G401 (cell line): ENCODE measurements around the gene LILRB2. TPM values are rescaled to one million over a fixed set of nuclear protein-coding genes. Genes with fewer than 3 reads are reported as not detected.
"Not testable (repeated sequence)": the region's sequence is repeated elsewhere in the genome, so short reads cannot be mapped to it uniquely, and the experiment has no call there.

ENCODE experiments used
- DNase-seq: peaks from one replicate; pipeline ENCODE4 v3.0.0-alpha.2; 2015; ENCODE audit warnings: low spot score
- in situ Hi-C: cut with HindIII; loops from 2 replicates; pipeline ENCODE4 v1.10.0; 2016; ENCODE audit warnings: low sequenced_read_pairs, mixed read lengths
- total RNA-seq: library from RNA; depleted of rRNA; stranded (reverse); fragments of >200 nt; shearing (Covaris generic); gene quantifications from 2 replicates; pipeline ENCODE4 v1.2.3, GENCODE V29; 2014

Gene LILRB2
- total RNA-seq, 1 experiment from 2014 or later: not detected

DNA sequence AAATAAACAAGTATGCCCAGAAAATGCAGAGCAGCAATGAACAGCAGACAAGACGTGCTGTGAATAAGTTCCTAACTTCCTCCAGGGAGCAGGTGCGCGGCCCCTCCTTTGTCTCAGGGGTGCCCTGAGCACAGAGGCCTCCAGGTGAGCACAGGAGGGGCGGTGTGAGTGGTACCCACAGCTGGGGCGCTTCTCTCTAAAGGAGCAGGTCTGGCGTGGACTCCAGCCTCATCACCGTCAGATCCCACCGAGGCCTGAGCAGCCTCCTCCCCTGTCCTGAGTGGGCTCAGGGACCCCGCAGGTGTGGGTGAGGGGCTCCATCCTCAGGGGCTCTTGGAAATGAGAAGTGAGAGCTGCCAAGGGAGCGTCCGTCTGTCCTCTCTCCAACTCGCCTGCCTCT lies 28.9 kb upstream of the LILRB2 start:
- in situ Hi-C loops: no loop called here
- DNase-seq: no peak

DNA sequence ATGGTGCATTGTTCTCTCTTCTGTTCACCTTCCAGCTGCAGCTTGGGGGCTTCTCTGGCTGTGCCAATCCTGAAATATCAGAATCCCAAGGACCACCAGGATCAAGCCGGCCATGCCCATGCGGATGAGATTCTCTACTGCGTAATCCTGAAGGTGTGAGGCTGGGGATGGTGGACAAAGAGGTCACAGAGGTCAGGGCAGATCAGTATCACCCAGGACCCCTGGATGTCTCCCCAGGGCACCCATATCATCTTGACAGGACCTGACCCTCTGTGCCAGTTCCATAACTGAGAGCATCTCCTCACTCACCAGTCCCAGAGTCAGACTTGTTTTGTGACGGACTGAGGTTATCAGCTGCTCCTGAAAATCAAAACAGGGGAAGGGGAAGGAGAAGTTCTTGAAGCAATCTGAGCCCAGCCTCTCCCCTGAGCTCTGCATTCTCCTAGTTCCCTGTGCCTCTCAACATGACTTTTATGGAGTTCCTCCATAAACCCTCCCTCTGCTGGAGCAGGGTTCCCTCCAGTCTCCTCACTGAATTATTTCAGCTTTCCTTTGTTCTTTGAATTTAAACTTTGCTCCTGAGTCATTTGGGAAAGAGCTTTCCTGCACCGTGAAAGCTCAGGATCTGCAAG lies 26.6 kb upstream of the LILRB2 start:
- in situ Hi-C loops: no loop called here
- no peak for DNase-seq

DNA sequence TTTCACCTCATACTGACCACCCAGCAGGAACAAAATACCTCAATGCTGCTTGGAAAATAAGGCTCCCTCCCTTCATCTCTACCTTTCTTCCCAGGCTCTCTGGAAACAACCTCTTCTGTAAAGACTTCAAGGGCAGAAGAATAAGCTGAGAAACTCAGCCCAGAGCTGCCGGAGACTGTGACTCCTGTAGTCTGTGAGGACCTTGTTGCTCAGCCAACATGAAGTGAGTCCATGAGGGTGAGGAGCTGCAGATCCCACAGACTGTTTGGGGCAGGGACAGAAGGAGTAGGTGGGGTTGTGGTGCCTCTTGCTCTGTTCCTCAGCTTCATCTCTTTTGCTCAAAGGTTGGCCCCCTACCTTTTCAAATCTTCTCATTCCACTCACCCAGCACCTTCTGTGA lies 24.2 kb upstream of the LILRB2 start:
- in situ Hi-C loops: no loop called here
- no peak for DNase-seq

DNA sequence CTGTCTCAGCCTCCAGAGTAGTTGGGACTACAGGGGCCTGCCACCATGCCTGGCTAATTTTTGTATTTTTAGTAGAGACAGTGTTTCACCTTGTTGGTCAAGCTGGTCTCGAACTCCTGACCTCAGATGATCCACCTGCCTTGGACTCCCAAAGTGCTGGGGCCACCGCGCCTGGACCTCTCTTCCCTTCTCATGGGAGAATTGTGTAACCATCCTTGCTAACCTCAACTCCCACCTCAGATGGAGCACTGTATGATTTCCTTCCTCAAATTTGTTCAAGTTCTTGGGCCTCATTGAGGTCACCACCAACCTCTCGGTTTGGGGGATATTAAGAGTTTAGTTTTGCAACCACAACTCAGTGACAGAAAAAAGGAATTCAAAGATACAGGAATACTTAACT lies 21.3 kb upstream of the LILRB2 start:
- DNase-seq: no peak
- in situ Hi-C loops: no loop called here

DNA sequence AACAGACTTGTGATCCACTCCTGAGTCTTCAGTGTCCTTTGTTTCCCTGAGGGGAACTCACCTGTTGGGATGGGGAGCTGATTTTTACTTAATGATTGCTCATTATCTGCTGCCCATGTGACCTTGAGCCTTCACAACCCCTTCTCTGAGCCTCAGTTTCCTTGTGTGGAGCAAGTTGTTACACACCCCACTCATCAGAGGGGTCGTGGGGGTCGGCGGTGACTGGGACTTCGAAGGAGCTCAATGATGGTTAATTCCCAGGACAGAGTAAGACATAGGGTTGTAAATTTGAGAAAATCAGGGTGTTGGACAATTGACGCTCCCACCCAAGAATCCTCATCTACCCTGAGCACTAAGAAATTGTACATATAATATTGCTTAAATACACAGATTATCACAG lies 18.6 kb upstream of the LILRB2 start:
- no peak for DNase-seq
- in situ Hi-C loops: no loop called here

DNA sequence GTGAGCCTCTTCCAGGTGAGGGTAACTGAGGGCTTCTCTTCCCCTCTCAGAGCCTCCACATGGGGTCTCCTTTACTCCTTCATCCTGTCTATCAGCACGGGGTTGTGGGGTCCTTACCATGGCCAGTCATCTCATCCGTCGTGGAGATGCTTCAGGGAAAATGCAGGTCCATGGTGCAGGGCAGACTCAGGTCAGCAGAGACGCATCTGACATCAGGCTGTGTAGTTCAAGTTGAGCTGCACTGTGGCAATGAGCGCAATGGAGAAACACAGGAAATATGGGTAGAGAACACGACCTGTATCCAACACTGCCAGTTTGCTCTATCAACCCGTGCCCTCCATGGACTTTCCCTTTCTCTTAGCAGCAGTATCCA lies 18.2 kb upstream of the LILRB2 start:
- no peak for DNase-seq
- in situ Hi-C loops: no loop called here

DNA sequence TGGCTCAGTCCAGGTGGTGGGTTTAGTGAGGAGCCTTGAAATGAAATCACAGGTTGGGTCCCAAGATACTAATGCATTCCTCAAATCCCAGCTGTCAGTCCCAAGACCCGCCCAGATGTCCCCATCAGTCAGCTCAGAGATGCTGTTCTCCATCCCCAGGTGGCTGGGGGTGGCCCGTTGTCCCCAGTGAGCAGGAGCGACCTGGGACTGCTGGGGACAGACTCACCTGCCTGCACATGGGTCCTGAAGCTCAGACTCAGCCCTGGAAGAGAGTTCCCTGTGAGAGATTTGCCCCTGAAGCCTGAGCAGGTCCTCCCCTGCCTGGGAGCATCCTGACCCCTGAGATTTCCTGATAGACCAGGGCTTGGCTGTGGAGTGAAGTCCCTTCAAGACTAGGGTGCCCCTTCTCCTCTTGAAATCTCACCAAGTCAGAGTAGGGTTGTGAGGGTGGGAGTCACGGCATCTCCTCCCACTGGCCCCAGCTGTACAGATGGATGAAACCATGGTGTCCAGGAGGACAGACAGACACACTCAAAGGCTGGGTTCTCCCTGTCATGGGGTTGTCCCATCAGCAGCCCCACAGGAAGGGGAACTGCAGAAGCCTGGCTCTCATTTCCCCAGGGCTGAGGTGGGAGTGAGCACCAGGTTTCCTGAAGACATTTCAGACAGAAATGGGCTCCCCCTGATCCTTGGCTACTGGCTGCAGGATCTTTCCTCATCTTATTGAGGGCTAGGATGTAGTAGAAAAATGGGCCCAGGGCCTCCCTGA lies 17.6 kb upstream of the LILRB2 start:
- in situ Hi-C loops: no loop called here
- no peak for DNase-seq

DNA sequence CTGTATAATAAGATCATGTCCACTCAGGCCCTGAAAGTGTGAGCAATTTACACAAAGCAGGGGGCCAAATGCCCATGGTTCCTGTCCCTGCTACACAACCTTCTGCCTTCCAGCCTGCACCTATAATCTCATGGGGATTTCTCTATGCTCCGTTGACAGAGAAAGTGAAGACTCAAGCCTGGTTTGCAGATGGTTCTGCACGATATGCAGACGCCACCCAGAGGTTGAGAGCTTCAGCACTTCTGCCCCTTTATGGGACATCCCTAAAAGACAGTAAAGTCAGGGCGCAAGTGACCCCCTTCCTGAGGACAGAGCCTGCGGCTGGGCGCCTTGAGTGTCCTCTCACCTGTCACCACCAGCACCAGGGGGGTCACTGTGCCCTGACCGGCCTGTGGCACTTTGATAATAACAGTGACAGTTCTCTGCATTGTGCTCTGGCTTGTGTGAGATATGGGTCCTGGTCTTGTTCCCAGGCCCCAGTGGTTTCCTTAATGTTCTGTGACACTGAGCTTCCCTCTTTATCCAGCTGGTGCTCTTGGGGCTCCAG lies 16.9 kb upstream of the LILRB2 start:
- in situ Hi-C loops: no loop called here
- no peak for DNase-seq

DNA sequence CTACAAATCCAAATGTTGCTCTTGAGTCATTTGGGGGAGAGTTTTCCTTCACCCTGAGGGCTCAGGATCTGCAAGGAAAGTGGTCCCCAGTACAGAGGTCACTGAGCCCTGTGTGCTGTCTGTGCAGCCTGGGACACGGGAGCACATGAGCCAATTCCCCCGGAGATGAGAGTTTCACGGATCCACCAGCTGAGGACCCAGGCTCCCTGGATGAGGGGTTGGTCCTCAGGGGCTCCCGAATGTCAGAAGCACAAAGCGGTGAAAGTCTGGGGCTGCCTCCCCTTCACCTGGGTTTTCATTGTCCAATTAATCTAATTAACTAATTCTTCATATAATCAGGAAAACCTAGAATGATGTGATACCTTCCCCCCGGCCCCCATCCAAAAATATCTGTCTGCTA lies 13.6 kb upstream of the LILRB2 start:
- no peak for DNase-seq
- in situ Hi-C loops: no loop called here

DNA sequence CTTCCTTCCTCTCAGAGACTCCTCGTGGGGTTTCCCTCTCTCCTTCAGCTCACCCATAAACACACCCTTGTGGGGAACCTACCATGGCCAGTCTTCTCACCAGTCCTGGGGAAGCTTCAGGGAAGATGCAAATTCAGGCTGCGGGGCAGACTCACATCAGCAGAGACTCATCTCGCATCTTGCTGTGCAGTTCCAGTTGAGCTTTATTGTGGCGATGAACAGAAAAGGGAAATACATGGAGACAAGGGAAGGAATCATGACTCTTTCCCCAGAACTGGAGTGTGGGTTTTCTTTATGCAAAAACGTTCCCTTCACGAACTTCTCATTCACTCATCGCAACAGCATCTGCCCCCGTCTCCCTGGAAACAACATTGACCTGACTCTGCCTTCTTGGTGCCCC lies 8.2 kb upstream of the LILRB2 start:
- in situ Hi-C loops: loop anchor here (10.0 kb wide), 1 partner anchor 84 kb away; the partner anchor contains the start of gene RPS9
- DNase-seq: not testable (repeated sequence)

DNA sequence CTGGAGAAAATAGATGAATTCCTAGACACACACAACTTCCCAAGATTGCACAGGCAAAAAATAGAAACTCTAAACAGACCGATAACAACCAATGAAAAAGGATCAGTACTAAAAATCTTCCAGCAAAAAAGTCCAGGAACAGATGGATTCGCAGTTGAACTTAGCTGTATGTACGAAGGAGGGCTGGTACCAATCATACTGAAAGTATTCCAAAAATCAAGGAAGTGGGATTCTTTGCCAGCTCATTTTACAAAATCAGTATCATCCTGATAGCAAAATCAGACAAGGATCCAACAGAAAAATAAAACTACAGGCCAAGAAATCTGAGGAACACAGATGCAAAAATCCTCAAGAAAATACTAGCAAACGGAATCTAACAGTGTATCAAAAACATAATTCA lies 6.5 kb upstream of the LILRB2 start:
- DNase-seq: no peak
- in situ Hi-C loops: loop anchor here (10.0 kb wide), 1 partner anchor 83 kb away; the partner anchor contains the start of gene RPS9

DNA sequence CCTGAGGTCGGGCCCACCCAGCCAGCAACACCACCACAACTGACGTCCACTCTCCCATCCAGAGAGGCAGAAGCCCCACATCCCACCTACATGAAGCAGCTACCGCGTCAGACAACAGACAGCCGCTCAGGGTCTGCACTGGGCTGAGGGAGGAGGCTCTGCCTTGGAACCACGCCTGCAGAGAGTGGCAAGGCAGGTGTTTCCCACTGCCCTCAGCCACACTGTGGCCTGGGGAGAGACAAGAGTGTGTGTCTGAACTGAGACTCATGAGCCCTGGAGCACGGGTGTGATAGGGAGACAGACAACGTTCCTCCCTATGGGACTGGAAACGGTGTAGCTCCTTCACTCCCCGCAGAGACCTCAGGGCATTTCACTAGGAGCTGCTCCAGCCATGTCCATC lies 5.4 kb upstream of the LILRB2 start:
- in situ Hi-C loops: loop anchor here (10.0 kb wide), 1 partner anchor 81 kb away; the partner anchor contains the start of gene RPS9
- DNase-seq: not testable (repeated sequence)

DNA sequence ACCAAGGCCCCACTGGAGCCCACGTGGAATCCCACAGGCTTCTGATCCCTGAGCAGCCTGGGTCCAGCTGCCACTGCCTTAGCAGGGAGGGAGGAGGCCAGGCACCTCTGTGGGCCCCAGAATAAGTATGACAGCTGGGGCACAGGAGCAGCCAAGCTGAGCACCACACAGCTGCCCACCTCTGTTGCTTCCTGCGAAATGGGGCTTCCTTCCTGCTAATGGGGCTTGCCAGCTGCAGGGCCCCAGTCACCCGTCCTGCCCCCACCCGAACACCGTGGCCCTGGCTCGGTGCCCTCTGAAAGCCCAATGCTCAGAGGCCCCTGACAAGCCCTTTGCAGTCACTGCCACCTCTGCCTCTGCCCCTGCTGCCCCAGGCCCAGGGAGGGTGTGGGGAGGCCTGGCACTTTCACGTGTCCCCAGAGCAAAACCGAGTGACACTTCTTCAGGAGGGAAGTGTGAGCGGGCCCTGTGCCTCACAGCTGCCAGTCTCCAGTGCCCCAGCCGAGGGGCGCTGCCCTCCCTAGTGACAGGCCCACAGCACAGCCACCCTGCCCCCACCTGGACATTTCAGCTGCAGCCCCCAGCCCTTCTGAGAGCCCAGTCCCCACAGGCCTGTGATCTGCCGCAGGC lies 4.6 kb upstream of the LILRB2 start:
- DNase-seq: not testable (repeated sequence)

DNA sequence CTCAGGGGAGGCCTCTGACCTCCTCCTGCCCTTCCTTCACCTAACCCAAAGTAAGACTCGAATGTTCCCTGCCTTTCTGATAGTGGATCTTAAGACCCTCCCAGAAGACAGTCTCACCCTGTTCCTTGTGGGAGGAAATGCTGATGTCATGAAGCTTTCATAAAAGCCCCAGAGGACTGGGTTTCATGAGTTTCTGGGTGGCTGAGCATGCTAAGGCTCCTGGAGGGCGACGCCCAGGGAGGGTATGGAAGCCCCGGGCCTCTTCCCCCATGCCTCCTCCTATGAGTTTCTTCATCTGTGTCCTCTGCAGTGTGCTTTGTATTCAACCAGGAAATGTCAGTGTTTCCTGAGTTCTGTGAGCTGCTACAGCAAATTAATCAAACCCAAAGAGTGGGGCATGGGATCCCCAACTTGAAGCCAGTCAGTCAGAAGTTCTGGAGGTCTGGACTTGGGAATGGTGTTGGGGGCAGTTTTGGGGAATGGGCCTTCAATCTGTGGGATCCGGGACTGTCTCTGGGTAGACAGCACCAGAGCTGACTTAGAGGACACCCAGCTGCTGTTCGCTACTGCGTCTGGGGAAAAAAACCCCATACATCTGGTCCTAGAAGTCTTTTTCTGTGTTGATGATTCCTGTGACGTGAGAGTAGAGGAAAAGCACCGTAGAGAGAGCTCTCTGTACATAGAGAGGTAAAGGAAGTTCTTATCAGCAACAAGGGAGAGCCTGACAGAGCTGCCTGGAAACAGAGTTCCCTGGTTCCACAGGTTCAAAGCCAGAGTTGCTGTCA lies 2.0 kb upstream of the LILRB2 start:
- DNase-seq: no peak
- in situ Hi-C loops: loop anchor here (5.0 to 10.0 kb wide), 2 partner anchors 69 to 78 kb away; partner anchors contain the start of gene RPS9

More for the DNA sequence above, 4.6 kb upstream of the LILRB2 start:
- in situ Hi-C loops: loop anchor here (10.0 kb wide), 1 partner anchor 81 kb away; the partner anchor contains the start of gene RPS9

DNA sequence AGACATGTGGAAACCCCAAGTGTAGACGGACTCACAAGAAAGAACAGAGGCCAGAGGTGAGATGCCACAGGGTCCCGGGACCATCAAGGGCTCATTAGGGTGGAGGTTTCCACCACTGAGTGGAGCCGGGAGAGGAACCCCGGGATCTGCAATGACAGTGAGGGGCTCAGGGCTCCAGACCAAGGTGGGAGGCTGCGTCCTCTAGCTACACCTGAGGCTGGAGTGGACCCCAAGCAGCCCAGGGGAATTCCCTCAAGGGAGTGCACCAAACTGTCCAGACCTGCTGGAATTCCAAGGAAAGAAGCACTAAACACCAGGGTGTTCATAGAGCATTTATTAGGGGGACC lies 792 bp upstream of the LILRB2 start:
- DNase-seq: not testable (repeated sequence)
- in situ Hi-C loops: loop anchor here (5.0 to 10.0 kb wide), 2 partner anchors 71 to 77 kb away; partner anchors contain the start of gene RPS9

DNA sequence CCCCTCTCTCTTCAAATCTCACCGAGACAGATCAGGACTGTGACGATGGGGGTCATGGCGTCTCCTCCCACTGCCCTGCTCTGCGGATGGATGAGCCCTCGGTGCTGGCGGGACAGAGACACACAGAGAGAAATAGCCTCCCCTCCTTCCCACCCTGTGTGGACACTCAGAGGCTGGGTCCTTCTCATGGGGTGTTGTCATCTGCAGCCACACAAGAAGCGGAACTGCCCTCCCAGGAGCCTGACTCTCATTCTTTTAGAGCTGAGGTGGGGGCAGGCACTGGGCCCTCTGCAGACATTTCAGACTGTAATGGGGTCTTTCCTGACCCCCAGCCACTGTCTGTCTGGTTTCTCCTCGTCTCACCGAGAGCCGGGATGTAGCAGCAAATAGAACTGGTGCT lies 469 bp downstream of the LILRB2 start:
- in situ Hi-C loops: loop anchor here (5.0 to 10.0 kb wide), 2 partner anchors 72 to 76 kb away; partner anchors contain the start of gene RPS9
- DNase-seq: not testable (repeated sequence)

DNA sequence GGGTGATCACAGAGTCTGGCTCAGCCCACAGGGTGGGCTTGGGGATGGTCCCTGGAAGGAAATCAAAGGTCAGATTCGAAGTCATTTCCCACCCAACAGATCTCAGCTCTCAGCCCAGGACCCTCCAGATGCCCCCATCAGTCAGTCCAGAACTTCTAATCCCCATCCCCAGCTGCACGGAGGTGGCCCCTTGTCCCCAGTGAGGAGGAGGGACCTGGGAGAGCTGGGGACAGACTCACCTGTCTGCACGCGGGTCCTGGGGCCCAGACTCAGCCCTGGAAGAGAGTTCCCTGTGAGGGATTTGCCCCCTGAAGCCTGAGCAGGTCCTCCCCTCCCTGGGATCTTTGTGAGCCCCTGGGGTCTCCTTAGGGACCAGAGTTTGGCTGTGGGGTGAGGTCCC lies 885 bp downstream of the LILRB2 start:
- DNase-seq: not testable (repeated sequence)
- in situ Hi-C loops: loop anchor here (5.0 to 10.0 kb wide), 2 partner anchors 72 to 75 kb away; partner anchors contain the start of gene RPS9

DNA sequence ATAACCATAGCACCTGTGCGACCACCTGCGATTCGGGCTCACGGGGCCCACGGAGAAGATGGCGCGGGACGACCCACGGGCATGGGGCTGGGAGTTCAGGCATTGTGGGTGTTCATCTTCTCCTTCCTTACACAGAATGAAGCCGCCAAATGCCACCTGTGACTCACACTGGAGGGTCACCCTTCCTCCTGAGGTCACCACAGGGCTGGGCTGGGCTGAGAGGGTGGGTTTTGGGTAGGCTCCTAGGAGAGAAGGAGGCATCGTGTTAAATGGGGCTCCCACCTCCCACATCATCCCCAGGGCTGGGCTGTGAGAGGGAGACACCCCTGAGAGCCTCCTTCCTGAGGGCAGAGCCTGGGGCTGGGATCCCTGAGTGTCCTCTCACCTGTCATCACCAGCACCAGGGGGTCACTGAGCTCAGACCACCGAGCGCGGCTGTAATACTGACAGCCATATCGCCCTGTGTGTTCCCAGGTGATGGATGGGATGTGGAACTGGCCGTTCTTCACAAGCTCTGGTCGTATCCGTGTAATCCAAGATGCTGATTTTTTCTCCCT lies 1.4 kb downstream of the LILRB2 start:
- DNase-seq: no peak
- in situ Hi-C loops: no loop called here
